C4-2B (cell line): Measurements from ENCODE around the gene NAV3.

Experiments
- ZFX ChIP-seq: fragments of 450-650 bp; IDR thresholded peaks from 2 replicates; pipeline ENCODE4 v1.6.1; 2017
- TF ChIP-seq, protein P1 (sequence below): fragments of 450-650 bp; conservative IDR thresholded peaks from 2 replicates; pipeline ENCODE4 v1.5.1; 2017; ENCODE audit warnings: mild to moderate bottlenecking

DNA sequence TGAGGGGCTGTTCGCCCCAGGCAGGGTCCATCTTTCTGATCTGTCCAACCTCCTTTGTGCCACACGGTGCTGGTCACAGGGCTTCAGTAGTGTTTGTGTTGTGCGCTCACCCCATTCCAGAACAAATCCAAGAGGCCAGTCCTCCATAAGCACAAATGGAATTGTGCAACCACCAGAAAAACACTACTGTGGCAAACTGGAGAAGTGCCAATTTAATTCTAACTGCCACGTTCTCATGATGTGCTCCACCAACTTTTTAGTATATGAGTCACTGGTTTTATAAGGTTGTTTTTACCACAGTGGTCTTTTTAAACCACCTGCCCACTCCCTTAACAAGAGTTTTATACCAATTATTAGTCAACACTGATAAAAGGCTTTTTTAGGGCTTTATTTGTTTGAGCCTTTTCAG, 380.2 kb downstream of the NAV3 start:
- TF ChIP-seq, protein P1, sequence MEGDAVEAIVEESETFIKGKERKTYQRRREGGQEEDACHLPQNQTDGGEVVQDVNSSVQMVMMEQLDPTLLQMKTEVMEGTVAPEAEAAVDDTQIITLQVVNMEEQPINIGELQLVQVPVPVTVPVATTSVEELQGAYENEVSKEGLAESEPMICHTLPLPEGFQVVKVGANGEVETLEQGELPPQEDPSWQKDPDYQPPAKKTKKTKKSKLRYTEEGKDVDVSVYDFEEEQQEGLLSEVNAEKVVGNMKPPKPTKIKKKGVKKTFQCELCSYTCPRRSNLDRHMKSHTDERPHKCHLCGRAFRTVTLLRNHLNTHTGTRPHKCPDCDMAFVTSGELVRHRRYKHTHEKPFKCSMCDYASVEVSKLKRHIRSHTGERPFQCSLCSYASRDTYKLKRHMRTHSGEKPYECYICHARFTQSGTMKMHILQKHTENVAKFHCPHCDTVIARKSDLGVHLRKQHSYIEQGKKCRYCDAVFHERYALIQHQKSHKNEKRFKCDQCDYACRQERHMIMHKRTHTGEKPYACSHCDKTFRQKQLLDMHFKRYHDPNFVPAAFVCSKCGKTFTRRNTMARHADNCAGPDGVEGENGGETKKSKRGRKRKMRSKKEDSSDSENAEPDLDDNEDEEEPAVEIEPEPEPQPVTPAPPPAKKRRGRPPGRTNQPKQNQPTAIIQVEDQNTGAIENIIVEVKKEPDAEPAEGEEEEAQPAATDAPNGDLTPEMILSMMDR, result no peak
- no peak for TF ChIP-seq ZFX
